ENCODE measurements around the gene DST.
"Not testable (repeated sequence)": the region's sequence is repeated elsewhere in the genome, so short reads cannot be mapped to it uniquely, and the experiment has no call there.

Gene DST

DNA sequence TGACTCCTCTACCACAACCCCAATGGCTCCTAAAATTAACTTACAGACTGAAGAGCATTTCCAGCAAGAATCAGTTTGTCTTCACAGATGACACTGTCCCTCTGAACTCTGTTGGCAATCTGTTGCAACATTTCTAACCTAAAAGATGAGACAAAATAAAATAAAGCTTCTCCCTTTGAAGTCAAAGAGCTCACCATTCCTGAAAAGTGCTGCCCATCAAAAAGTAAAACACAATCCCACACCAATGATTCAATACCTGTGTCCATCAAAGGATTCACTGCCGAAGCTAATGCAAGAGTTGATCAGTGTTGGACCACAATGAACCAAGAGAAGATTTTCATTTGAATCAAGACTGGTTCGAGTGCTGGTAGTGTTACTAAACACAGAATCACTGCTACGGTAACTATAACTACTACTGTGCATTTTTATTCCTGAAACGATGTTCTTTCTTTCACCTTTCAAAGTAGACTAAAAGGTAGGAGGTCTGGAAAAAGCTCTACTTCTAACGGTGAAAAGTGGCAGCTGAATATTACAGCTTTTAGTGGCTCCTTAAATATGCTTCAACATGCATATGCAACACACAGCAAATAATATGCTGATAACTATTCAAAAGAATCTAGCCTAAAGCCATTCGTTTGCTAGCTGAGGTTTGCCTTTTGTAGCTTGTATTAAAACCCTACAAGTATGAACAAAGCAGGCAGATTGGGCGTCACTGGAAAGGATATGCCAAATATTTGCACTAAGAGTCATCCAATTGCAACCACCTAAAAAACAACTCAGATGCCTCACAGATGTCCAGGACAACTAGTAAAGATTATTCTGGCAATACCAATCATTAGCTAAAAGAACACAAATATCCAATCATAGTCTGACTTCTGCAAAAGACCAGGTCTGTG is at the start of gene DST:
TSS of gene DST (minus strand) at position 524 of the 896 bp plus-strand sequence.
- DNase-seq, result no peak

DNA sequence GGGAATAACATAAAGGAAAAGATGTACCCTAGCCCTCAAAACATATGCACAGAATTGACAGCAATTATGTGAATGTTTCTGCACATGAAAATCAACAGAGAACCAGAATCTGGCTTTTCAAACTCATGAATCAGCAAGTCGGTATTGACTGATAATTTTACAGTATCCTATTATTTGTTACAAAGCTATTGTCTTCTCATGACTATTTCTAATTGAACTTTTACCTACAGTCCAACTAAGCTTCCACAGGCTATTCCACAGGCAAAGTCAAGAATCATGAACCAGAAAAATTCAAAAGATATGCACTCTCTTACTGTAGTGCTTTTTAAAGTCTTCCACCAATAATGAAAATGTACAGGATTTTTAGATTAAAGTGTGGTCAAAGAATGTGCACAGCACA is 49.1 kb upstream of the DST start:
- no peak for DNase-seq

DNA sequence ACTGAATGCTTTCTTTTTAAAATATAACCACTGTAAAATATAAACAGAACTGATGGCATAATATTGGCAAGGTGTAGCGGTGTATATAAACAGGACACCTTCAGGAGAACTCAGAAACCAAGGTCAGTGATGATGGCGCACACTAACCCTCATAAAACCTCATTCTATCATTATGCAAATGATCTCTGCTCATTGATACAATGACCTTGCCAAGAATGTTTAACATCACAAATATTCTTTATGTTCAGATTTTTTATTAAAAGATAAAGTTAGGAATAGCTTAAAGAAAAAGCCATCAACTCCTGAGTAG is 48.6 kb upstream of the DST start:
- DNase-seq, result no peak

DNA sequence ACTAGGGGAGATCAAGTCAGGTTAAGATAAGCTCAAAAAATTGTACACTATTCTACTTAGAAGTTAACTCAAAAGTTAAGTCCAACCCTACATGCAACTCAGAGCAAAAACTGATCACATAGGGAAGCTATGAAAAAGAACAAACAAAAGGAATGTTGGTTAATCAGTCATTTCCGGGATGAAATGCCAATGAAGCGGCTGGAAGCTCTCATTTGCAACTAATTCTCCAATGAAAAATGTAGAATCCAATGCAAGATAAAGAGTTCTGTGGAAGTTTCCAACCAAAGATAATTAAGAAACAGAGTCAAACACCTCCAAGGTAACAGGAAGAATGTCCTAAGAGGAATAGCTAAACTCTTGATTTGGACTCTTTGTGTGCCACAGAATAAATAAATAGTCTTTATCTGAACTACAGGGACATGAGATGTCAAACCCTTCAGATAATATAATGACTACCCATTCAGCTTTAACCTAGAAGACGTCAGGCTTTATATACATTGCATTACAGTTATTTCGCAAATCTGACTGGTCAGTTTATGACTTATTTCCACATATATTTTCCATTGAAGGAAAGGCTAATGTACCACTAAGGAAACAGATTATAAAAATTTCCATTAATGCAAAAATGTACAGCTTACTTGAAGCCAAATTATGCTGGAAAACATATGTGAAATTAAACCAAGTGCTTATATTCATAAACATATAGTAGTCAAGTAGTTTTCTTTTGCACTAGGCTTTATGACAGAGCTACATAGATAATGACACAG is 48.0 kb upstream of the DST start:
- DNase-seq, result no peak

DNA sequence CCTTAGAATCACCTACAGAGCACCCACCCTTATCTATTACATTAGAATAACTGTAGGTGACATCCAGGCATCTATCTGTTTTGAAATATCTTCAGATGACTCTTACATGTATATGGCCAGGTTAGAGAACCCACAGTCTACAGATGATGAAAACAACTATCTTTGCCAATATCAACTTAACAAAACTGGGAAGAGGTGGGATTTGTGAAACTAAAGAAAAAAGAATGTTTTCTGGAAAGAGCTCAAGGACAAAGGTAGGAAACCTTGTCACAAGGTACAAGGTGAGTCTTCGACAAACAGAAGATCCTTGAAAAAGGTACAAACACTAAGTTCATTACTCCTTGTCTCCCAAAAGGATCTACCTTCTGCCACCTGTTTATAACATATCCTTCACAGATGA is 47.0 kb upstream of the DST start:
- no peak for DNase-seq

DNA sequence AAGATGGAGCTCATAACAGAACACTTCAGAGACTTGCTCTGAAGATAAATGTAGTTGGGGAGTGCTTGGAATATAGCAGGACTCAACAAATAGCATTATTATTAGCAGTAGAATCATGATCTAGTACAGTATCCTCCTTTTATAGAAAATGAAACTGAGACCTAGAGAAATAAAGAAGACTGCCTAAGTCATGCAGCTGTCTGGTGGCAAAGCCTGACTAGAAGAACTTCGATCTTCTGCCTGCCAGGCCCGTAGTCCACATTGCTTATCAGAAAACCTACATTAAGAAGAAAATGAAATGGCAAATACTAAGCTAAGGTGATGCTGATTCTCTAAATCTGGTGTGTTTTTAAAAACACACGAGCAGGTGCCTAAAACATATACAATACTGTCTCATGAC is 46.4 kb upstream of the DST start:
- DNase-seq, result no peak

DNA sequence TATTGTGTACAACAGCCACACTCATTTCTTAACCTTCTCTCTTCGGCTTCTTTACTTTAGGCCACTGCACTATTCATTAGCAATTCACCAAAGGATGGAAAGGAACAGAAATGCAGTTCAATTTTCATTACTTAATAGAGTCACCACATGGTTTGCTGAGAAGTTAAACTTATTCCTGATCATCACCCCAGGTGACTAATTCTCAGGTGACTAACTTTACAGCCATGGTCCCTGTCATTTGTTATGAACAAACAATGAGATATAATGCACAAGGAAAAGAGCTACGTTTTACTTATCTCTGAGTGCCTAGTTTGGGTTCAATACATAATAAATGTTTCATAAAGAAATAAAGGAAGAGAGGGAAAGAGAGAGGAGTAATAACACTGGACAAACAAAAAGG is 45.8 kb upstream of the DST start:
- DNase-seq, result no peak

DNA sequence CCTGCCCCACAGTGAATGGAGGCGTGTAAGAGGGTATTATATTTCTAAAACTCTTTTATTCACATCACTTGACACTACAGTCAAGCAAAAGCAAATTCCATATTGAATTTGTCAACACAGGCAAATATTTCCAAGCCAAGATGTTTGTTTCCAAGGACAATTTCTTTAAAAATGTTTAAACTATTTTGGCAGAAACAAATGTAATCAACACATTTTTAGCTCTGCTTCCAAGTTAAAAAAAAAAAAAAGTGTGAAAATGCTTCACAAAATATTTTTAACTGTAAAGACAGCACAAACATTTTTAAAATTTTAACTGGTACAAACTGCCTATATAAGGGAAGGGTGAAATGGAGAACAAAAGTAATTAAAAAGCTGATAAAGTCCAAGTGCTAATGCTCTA is 44.9 kb upstream of the DST start:
- no peak for DNase-seq

DNA sequence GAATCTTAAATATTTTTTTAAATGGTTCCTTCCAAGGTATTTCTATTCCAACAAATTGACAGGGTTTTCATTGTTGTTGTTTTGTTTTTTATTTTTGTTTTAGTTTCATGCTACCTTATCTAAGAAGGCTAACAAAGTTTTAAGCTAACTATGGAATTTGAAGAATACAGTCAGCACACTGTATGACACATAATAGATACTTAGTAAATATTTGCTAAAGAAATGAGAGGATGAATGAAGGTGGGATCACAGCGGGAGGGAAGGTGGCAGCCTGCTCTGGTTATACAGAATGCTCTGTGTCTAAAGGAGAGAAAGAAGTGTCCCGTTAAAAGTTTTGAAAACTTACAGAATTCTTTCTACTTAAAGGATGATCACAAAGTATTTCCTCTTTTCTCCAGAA is 43.7 kb upstream of the DST start:
- DNase-seq, result no peak

DNA sequence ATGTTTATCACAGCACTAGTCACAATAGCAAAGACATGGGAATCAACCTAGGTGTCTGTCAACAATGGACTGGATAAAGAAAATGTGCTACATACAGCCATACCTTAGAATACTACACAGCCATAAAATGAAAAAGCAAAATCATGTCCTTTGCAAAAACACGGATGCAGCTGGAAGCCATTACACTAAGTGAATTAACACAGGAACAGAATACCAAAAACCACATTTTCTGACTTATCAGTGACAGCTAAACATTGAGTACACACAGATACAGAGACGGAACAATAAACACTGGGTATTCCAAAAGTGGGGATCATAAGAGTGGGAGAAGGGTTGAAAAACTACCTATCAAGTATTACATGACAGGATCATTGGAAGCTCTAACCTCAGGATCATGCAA is 43.3 kb upstream of the DST start:
- DNase-seq, result no peak

DNA sequence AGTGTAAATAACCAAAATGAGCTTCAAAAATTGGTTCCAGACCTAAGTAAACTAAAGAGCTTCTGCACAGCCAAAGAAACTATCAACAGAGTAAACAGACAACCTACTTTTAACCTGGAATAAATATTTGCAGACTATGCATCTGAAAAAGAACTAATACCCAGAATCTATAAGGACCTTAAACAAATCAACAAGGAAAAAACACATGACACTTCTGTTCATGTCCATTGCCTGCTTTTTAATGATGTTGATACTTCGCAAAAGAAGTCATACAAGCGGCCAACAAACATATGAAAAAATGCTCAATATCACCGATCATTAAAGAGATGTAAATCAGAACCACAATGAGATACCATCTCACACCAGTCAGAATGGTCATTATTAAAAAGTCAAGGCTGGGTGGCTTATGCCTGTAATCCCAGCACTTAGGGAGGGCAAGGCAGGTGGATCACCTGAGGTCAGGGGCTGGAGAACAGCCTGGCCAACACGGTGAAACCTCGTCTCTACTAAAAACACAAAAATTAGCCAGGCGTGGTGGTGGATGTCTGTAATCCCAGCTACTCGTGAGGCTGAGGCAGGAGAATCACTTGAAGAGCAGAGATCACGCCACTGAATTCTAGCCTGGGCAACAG is 42.5 kb upstream of the DST start:
- DNase-seq, result no peak

DNA sequence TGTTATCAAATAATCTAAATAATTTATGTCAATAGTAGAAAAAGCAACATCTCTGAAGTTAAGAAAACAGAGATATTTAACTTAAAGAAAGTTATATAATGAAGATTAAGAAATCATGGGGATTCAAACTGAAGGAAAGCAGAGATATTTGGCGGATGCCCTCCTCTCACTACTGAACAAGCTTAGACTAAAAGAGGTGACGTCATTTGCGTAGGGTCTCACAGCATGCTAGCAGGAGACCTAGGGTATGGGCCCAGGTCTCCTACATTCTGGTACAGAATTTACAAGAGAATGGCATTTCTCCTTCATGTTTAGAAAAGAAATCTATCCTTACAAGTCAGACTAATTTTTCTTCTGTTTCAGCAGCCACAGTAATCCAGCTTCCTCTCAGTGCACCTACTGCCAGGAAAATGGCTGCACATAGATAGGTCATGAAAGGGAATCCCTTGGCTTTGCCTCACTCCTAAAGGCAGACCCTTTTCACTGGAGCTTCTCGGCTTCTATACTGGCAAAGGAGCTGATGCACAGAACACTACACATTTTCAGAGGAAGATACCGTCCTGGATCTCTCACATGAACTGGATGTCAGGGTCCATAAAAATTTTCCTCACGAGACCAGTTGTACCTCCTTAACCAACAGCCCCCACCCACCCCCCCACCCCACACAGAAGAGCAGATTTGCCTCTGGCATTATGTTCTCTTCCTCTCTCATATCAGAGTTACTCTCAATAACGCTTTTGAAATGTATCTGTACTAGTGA is 41.8 kb upstream of the DST start:
- no peak for DNase-seq

DNA sequence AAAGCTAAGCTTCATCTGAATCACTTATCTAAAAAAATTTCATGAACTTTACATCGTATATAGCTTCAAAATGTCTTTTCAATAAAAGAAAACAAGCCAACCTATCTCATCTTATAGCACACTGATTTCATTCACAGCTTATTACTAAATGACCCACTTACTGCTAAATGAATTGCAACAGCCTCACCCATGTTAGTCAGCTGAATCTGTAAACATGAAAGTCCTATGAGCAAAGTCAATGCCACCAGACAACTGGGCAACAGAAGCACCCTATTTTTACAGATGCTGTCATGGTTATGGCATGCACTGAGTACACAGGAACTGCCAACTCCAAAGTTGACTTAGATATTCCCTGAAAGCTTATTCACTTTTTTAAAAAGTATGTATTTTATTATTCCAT is 41.2 kb upstream of the DST start:
- no peak for DNase-seq

DNA sequence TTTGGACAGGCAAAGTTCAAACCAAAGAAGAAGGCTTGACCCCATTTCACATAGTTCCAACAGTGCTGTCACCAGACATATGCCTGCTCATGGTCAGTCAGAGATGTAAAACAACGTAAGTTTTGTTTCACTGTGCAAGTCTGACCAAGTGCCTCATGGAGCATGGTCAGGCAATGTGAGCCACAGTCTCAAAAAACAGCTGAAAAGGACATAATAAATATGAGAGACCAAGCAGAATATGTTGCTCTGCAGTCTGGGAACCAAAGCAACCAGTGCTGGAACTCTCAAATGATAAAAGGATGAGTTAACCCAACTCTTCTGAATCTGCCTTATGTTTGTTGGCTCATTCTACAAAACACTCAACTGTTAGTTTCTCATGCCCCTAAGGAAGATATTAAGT is 39.9 kb upstream of the DST start:
- DNase-seq, result no peak

DNA sequence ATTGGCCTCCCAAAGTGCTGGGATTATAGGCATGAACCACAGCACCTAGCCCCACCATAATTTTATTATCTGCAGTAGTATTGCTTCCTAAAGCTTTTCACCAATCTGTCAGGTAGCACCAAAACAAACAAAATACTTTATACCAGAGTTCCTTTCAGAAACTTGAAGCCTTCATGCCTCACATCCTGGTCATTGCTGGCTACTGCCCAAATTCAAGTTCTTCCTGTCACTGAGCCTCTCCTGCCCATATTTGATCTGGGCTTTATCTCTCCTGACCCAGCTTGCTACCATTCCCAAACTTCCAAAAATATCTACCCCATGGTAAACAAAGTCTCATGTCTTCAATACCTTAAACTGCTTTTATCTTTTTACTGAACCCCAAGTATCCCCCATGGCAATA is 34.9 kb upstream of the DST start:
- DNase-seq, result no peak

DNA sequence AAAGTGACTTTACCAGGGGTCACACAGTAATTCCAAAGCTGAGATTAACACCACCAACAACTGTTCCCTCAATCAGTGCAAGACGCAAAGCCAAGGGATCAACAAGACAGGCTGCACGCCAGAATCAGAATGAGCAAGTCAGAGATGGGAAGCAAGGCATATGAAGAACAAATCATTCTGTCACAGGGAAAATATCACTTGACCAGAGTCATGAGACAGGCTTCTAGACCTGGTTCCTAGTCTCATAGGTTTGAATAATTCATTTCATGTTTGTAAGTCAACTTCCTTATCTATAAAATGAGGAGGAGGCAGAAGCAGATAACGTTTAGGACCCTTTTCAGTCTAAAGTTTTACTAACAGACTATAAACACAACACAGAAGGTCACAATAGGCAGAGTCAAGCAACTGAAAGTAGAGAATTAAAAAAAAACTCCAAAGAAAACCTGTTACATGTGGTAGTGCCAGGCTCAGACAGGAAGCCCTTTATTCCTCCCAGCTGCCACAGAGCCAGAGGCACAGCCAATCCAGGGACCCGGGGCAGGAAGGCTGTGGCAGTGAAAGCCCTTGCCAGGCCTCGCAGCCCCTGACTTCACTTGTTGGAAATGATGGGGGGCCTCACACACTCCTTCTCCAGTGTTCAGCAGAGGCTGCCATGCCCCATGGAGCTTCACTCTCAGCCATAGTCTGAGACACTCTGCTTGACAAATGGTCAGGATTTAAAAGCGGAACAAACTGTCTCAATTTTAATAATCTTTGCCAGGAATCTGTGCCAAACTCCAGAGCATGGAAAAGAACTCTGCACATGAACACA is 29.2 kb upstream of the DST start:
- DNase-seq, result no peak

DNA sequence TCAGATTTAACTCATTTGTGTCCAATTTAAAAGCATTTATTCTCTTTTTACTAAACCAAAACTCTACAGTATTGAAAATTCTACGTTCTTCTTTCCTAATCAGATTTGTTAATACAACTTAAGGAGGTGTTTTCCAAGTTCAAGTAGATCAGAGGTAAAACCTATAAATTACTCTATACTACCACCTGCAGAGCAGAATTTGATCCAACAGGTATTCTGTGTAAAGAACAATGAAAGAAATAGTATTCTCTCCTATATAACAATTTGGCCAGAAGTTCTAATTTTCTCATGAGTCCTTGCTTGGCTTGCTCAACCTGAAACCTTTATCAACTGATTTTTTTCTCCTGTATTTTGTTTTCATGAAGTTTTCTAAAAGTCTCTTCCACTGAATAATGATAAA is 28.5 kb upstream of the DST start:
- no peak for DNase-seq

DNA sequence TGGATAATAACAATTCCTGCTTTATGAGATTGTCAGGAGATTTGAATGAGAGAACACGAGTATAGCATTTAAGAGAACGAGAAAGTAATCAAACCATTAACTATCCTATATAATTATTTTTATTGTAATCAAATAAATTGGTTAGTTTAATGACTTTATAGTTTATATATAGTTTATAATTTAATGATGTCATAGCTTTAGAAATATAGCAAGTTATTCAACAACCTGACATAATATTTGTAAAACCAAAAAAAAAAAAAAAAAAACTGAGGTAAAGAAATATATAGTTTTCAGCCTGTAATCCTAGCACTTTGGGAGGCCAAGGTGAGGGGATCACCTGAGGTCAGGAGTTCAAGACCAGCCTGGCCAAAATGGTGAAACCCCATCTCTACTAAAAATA is 26.4 kb upstream of the DST start:
- no peak for DNase-seq

DNA sequence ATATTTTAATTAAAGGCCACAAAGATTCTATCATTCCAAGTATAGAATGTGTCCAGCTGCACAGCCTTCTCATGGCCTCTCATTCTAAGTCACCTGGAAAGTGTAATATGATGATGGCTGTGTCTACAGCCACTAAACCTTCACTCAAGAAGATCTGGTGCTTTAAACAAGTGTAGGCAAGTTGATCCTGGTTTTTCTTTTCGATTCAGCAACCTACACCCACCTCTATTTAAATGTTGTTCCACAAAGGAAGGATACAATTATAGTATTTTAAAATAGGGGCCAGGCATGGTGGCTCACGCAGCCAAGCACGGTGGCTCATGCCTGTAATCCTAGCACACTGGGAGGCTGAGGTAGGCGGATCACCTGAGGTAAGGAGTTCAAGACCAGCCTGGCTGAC is 25.5 kb upstream of the DST start:
- DNase-seq, result no peak

DNA sequence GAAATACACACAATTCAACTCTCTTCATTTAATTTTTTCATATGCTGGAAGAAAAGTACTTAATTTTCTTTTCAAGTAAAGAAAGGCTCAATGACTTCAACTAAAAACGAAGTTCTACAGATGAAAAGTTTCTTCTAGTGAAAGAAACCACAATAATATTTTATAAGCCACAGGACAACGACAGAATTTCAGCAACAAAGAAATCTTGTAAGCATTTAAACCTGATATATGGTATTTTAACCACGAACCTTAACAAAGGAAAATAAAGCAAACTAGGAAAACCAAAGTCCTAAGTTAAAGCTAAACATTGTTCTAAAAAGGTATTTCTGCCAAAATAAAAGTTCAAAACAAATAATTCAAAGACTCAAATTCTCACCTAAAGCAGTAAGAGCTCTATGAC is 24.6 kb upstream of the DST start:
- no peak for DNase-seq

DNA sequence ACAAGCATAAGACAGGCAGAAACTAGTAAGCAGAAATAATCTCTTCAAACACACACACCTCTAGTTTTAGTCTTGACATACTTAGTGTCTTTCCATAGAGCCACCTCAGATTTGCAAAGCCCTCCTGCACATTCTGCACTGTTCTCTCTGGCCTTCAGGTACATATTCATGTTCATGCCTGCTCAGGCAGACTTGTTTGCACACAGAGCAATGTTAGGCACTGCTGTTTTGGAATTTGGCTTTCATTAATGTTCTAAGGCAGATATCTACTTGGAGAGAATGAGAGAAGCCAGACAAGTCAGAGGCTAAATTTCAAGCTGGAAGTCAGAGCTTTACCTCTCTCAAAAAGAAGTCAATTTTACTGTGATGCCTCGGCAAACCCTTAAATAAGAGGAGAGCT is 21.3 kb upstream of the DST start:
- no peak for DNase-seq

DNA sequence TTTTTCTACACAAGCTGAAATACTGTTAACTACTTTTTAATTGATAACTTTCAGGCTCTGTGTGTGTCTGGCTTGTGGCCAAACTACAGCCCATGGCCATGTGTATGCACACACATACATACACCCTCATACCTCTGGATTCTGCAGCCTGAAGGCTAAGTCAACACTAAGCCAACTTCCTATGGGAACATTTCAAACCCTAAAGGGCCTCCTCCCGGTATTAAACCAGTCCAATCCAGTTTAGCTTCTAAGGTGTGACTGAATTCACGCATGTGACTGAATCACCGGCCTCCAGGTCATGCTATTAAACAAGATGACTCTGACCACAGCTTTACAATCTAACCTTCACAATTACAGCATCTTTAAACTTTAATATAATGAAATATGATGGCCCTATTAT is 20.7 kb upstream of the DST start:
- no peak for DNase-seq

DNA sequence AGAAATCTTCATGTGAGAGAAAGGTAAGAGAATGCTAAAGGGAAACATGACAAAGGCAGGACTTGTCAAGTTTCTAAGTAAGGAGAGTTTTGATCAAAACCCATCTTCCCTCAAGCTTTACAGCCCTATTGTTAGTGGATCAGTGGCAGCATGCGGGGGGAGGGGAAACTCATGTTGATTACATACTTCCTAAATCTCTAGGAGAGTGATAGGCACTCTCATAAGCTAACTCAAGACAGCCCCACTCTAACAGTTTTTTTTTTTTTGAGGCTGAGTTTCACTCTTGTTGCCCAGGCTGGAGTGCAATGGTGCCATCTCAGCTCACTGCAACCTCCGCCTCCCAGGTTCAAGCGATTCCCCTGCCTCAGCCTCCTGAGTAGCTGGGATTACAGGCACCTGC is 18.6 kb upstream of the DST start:
- not testable (repeated sequence) for DNase-seq
